CD14-positive monocyte (primary cell): ENCODE measurements around the gene MAML1. TPM values are rescaled to one million over a fixed set of nuclear protein-coding genes. Genes with fewer than 3 reads are reported as not detected.

ENCODE experiments used
- DNase-seq, 3 donors: peaks; one replicate each; pipeline ENCODE4 v3.0.0-alpha.2; 2011 to 2022
- H2AFZ ChIP-seq: 2 replicates; pipeline ENCODE4 v1.6.0; 2012; ENCODE audit warnings: mild to moderate bottlenecking, low read depth, low read length, inconsistent platforms; ENCODE audit not compliant: insufficient read depth, poor library complexity, severe bottlenecking
- H3K27ac ChIP-seq, 2 donors: 1 replicate in 1 of 2; 2 replicates in 1 of 2; pipeline ENCODE4 v1.5.1; 2012 to 2013; ENCODE audit warnings: low read length in 2 of 2, control low read depth in 1 of 2, inconsistent platforms in 1 of 2, low read depth in 1 of 2, mild to moderate bottlenecking in 1 of 2
- H3K27me3 ChIP-seq, 2 donors: one replicate each; pipeline versions ENCODE4 v1.6.0 to v1.6.1; 2011 to 2013; ENCODE audit warnings: low read length in 2 of 2; ENCODE audit not compliant: control insufficient read depth in 2 of 2, insufficient read depth in 2 of 2
- H3K36me3 ChIP-seq, 2 donors: replicated peaks in 1 of 2; 1 replicate in 1 of 2; 2 replicates in 1 of 2; pipeline versions ENCODE4 v1.5.1 to v1.6.1; 2012 to 2013; ENCODE audit warnings: low read length in 2 of 2, control low read depth in 1 of 2, inconsistent platforms in 1 of 2, mild to moderate bottlenecking in 1 of 2; ENCODE audit not compliant: insufficient read depth in 2 of 2, control insufficient read depth in 1 of 2
- H3K4me1 ChIP-seq, 2 donors: 1 replicate in 1 of 2; 2 replicates in 1 of 2; pipeline versions ENCODE4 v1.5.1 to v1.6.1; 2012 to 2013; ENCODE audit warnings: low read length in 2 of 2, control low read depth in 1 of 2, inconsistent platforms in 1 of 2, mild to moderate bottlenecking in 1 of 2, moderate library complexity in 1 of 2; ENCODE audit not compliant: insufficient read depth in 2 of 2, control insufficient read depth in 1 of 2
- H3K4me2 ChIP-seq: replicated peaks from 2 replicates; pipeline ENCODE3; 2012; ENCODE audit warnings: low read length, moderate library complexity, mild to moderate bottlenecking; ENCODE audit not compliant: poor library complexity, severe bottlenecking; ENCODE audit errors: extremely low read depth
- H3K4me3 ChIP-seq, 3 experiments: fragments of 200-600 bp in 1 of 3; sonication (generic) in 1 of 3; replicated peaks in 1 of 3; 1 replicate in 2 of 3; 2 replicates in 1 of 3; pipeline ENCODE4 v1.5.1; 2011 to 2013; ENCODE audit warnings: low read length in 3 of 3, mild to moderate bottlenecking in 3 of 3, control low read depth in 2 of 3, low read depth in 2 of 3, inconsistent platforms in 1 of 3, moderate library complexity in 1 of 3
- H3K79me2 ChIP-seq: 2 replicates; pipeline ENCODE4 v1.6.0; 2012; ENCODE audit warnings: mild to moderate bottlenecking, control low read depth, inconsistent platforms, low read length, moderate library complexity; ENCODE audit not compliant: insufficient read depth
- H3K9ac ChIP-seq: 2 replicates; pipeline ENCODE4 v1.6.0; 2017; ENCODE audit warnings: low read length, mild to moderate bottlenecking; ENCODE audit not compliant: insufficient read depth, poor library complexity, severe bottlenecking
- H3K9me3 ChIP-seq, 2 donors: replicated peaks in 1 of 2; 1 replicate in 1 of 2; 2 replicates in 1 of 2; pipeline versions ENCODE4 v1.5.1 to v1.6.1; 2012 to 2013; ENCODE audit warnings: low read length in 2 of 2, control low read depth in 1 of 2; ENCODE audit not compliant: control insufficient read depth in 1 of 2, insufficient read depth in 1 of 2
- H4K20me1 ChIP-seq: 2 replicates; pipeline ENCODE4 v1.6.0; 2012; ENCODE audit warnings: mild to moderate bottlenecking, low read length, control low read depth, moderate library complexity; ENCODE audit not compliant: insufficient read depth
- H3K27ac Mint-ChIP-seq, 7 donors: one replicate each; pipeline ENCODE4 v1.8.0; 2020; ENCODE audit warnings: mild to moderate bottlenecking in 7 of 7, mixed read lengths in 7 of 7, moderate library complexity in 6 of 7, inconsistent platforms in 2 of 7
- H3K27me3 Mint-ChIP-seq, 3 donors: one replicate each; pipeline ENCODE4 v1.8.0; 2021 to 2022; ENCODE audit warnings: low read depth in 3 of 3, mild to moderate bottlenecking in 3 of 3, mixed read lengths in 3 of 3, moderate library complexity in 3 of 3, inconsistent platforms in 1 of 3
- H3K36me3 Mint-ChIP-seq, 2 donors: one replicate each; pipeline ENCODE4 v1.8.0; 2020; ENCODE audit warnings: mixed read lengths in 2 of 2, inconsistent platforms in 1 of 2, mild to moderate bottlenecking in 1 of 2
- H3K4me1 Mint-ChIP-seq: one replicate; pipeline ENCODE4 v1.8.0; 2020; ENCODE audit warnings: mild to moderate bottlenecking, mixed read lengths
- H3K4me3 Mint-ChIP-seq, 2 donors: one replicate each; pipeline ENCODE4 v1.8.0; 2020; ENCODE audit warnings: mild to moderate bottlenecking in 2 of 2, mixed read lengths in 2 of 2, moderate library complexity in 1 of 2
- H3K9me3 Mint-ChIP-seq, 7 donors: one replicate each; pipeline ENCODE4 v1.8.0; 2020 to 2022; ENCODE audit warnings: mixed read lengths in 7 of 7, mild to moderate bottlenecking in 6 of 7, moderate library complexity in 6 of 7, inconsistent platforms in 2 of 7
- CTCF ChIP-seq: fragments of 200-600 bp; IDR thresholded peaks from one replicate; pipeline ENCODE4 v1.8.0; 2022; ENCODE audit warnings: antibody characterized with exemption, mild to moderate bottlenecking
- WGBS: methylation state at CpG from one replicate; pipeline ENCODE4 v1.1.5; 2013; ENCODE audit warnings: missing lambda C conversion rate; ENCODE audit not compliant: insufficient coverage; 5-methylcytosine and 5-hydroxymethylcytosine counted together
- intact Hi-C, 2 donors: fragments of 100-400 bp; cut with micrococcal nuclease; formaldehyde crosslinking; loops; one replicate each; pipeline versions ENCODE4 v1.15.0 to v1.15.1; 2023
- polyA plus RNA-seq, 3 donors: library from polyadenylated mRNA; depleted of rRNA in 1 of 3; unstranded in 2 of 3; stranded (reverse) in 1 of 3; fragments of 300-500 nt in 2 of 3; fragments of >200 nt in 1 of 3; fragmentation: Illumina TruSeq in 2 of 3; gene quantifications; 1 replicate in 2 of 3; 2 replicates in 1 of 3; pipeline ENCODE4 v1.2.3, GENCODE V29; 2012 to 2021

Gene MAML1
- polyA plus RNA-seq, 3 donors = 2.2 to 11.0 (median 2.7) TPM

GRCh38 chr5:179730356-179730755 lies 2.3 kb upstream of the MAML1 start:
- Histone ChIP-seq H3K79me2 (peaks cover 56% of the 10 kb centered on the region), H3K4me2 (no peak overlapping the region), H3K4me3 (no peak overlapping the region), H3K36me3 (peaks cover 42 to 55% of the 10 kb centered on the region in 2 donors), H4K20me1 (peaks cover 19% of the 10 kb centered on the region), H3K4me1 (peaks cover 46 to 66% of the 10 kb centered on the region in 2 donors), H3K27ac (peak overlapping the region in 1 of 2 donors; percentile 98), H3K9me3 (no peaks in the 10 kb centered on the region), H3K9ac (no peak overlapping the region), H3K27me3 (no peaks in the 10 kb centered on the region), H2AFZ (no peak overlapping the region)
- DNase-seq = no peak
- TF ChIP-seq CTCF = no peak
- Mint-ChIP-seq H3K4me3 (no peak overlapping the region), H3K27ac (peak overlapping the region; percentile 77 to 99 (median 87)), H3K27me3 (peaks cover 0 to 2% (median 0%) of the 10 kb centered on the region in 3 donors), H3K36me3 (peaks cover 44 to 60% of the 10 kb centered on the region in 2 donors), H3K4me1 (peaks cover 54% of the 10 kb centered on the region), H3K9me3 (peaks cover 0 to 2% (median 0%) of the 10 kb centered on the region in 7 donors)
- 67% methylated on average over 1 of the region's 3 CpGs for WGBS
- intact Hi-C loops = loop anchor here in 1 of 2 donors (10.0 kb wide), 1 partner anchor 64 kb away; the partner anchor contains the start of gene LTC4S

- no peak overlapping the region for H3K4me3 Mint-ChIP-seq
- H3K36me3 ChIP-seq = peaks cover 39 to 51% of the 10 kb centered on the region in 2 donors
Measured at GRCh38 chr5:179730852-179731251, 1.8 kb upstream of the MAML1 start.

More at GRCh38 chr5:179730852-179731251, 1.8 kb upstream of the MAML1 start:
- peaks cover 0 to 2% (median 0%) of the 10 kb centered on the region in 3 donors for H3K27me3 Mint-ChIP-seq
- H3K9me3 Mint-ChIP-seq = peaks cover 0 to 2% (median 0%) of the 10 kb centered on the region in 7 donors
- peak overlapping the region; percentile 77 to 99 (median 88) for H3K27ac Mint-ChIP-seq
- peak overlapping the region; percentile 81 for H3K4me2 ChIP-seq
- peaks cover 22% of the 10 kb centered on the region for H4K20me1 ChIP-seq
- peaks cover 59% of the 10 kb centered on the region for H3K4me1 Mint-ChIP-seq
- H3K79me2 ChIP-seq = peaks cover 61% of the 10 kb centered on the region
- peaks cover 44 to 55% of the 10 kb centered on the region in 2 donors for H3K36me3 Mint-ChIP-seq
- no peaks in the 10 kb centered on the region for H3K27me3 ChIP-seq
- H3K9me3 ChIP-seq = no peaks in the 10 kb centered on the region
- peak overlapping the region in 1 of 2 donors; percentile 98 for H3K27ac ChIP-seq
- no peak for TF ChIP-seq CTCF
- 40% methylated on average over 1 of the region's 3 CpGs for WGBS
- peak in 1 of 3 donors; percentile 27 for DNase-seq
- H3K4me1 ChIP-seq = peaks cover 46 to 66% of the 10 kb centered on the region in 2 donors
- intact Hi-C loops = loop anchor here in 1 of 2 donors (10.0 kb wide), 1 partner anchor 64 kb away; the partner anchor contains the start of gene LTC4S
- no peak overlapping the region for H3K4me3 ChIP-seq
- H3K9ac ChIP-seq = no peak overlapping the region
- H2AFZ ChIP-seq = no peak overlapping the region
